Neuronal stem cell (in vitro differentiated cells): ENCODE results near the gene MAMLD1.

Experiments used
- DNase-seq: peaks from one replicate; pipeline ENCODE4 v3.0.0-alpha.2; 2013; ENCODE audit warnings: low spot score
- H2AFZ ChIP-seq: one replicate; pipeline ENCODE4 v1.6.1; 2013; ENCODE audit warnings: mild to moderate bottlenecking, low read length, inconsistent platforms
- H2AK5ac ChIP-seq: 2 replicates; pipeline ENCODE4 v1.6.1; 2013; ENCODE audit warnings: low read depth, mild to moderate bottlenecking, inconsistent platforms, low read length, moderate library complexity, mixed read lengths
- H2BK120ac ChIP-seq: 2 replicates; pipeline ENCODE4 v1.6.1; 2013; ENCODE audit warnings: low read depth, mild to moderate bottlenecking, inconsistent platforms, low read length, moderate library complexity, mixed read lengths
- H2BK12ac ChIP-seq: one replicate; pipeline ENCODE4 v1.6.1; 2013; ENCODE audit warnings: low read length, inconsistent platforms
- H2BK15ac ChIP-seq: 2 replicates; pipeline ENCODE4 v1.6.1; 2013; ENCODE audit warnings: mild to moderate bottlenecking, low read length, inconsistent platforms, mixed read lengths
- H2BK5ac ChIP-seq: one replicate; pipeline ENCODE4 v1.6.1; 2013; ENCODE audit warnings: inconsistent platforms, mild to moderate bottlenecking, low read length, moderate library complexity
- H3K14ac ChIP-seq: one replicate; pipeline ENCODE4 v1.6.1; 2013; ENCODE audit warnings: low read length, inconsistent platforms
- H3K18ac ChIP-seq: 2 replicates; pipeline ENCODE4 v1.6.1; 2013; ENCODE audit warnings: low read length, inconsistent platforms
- H3K23ac ChIP-seq: 2 replicates; pipeline ENCODE4 v1.6.1; 2013; ENCODE audit warnings: low read depth, mild to moderate bottlenecking, mixed read lengths, low read length, inconsistent platforms; ENCODE audit not compliant: poor library complexity
- H3K27ac ChIP-seq: replicated peaks from 3 replicates; pipeline ENCODE4 v1.5.1; 2013; ENCODE audit warnings: low read length, inconsistent platforms
- H3K27me3 ChIP-seq, 3 experiments: 2 replicates each; pipeline ENCODE4 v1.6.1; 2013; ENCODE audit warnings: low read length in 3 of 3, mild to moderate bottlenecking in 2 of 3, inconsistent platforms in 1 of 3, low read depth in 1 of 3, mixed read lengths in 1 of 3, moderate library complexity in 1 of 3; ENCODE audit not compliant: control insufficient read depth in 3 of 3, insufficient read depth in 3 of 3
- H3K36me3 ChIP-seq, 2 donors: replicated peaks in 1 of 2; 2 replicates each; pipeline ENCODE4 v1.6.1; 2013; ENCODE audit warnings: low read length in 2 of 2; ENCODE audit not compliant: control insufficient read depth in 2 of 2, insufficient read depth in 2 of 2
- H3K4ac ChIP-seq: 2 replicates; pipeline ENCODE4 v1.6.1; 2013; ENCODE audit warnings: inconsistent platforms, mild to moderate bottlenecking, low read length, moderate library complexity
- H3K4me1 ChIP-seq, 2 donors: 1 replicate in 1 of 2; 2 replicates in 1 of 2; pipeline ENCODE4 v1.6.1; 2013; ENCODE audit warnings: low read length in 2 of 2, low read depth in 1 of 2; ENCODE audit not compliant: control insufficient read depth in 2 of 2, insufficient read depth in 1 of 2
- H3K4me2 ChIP-seq: one replicate; pipeline ENCODE4 v1.6.1; 2013; ENCODE audit warnings: mild to moderate bottlenecking, low read length, inconsistent platforms; ENCODE audit not compliant: insufficient read depth, poor library complexity, severe bottlenecking
- H3K4me3 ChIP-seq, 2 donors: 2 replicates each; pipeline ENCODE4 v1.5.1; 2013; ENCODE audit warnings: low read length in 2 of 2, mild to moderate bottlenecking in 2 of 2, inconsistent platforms in 1 of 2, moderate library complexity in 1 of 2
- H3K79me1 ChIP-seq: one replicate; pipeline ENCODE4 v1.6.1; 2013; ENCODE audit warnings: low read depth, mild to moderate bottlenecking, inconsistent platforms, low read length, moderate library complexity
- H3K9ac ChIP-seq: one replicate; pipeline ENCODE4 v1.6.1; 2013; ENCODE audit warnings: mild to moderate bottlenecking, low read depth, low read length, inconsistent platforms; ENCODE audit not compliant: poor library complexity
- H3K9me3 ChIP-seq, 2 donors: replicated peaks in 1 of 2; 2 replicates each; pipeline versions ENCODE3 to v1.6.1; 2013; ENCODE audit warnings: low read length in 2 of 2, mild to moderate bottlenecking in 2 of 2, inconsistent platforms in 1 of 2, low read depth in 1 of 2, mixed read lengths in 1 of 2, moderate library complexity in 1 of 2; ENCODE audit not compliant: control insufficient read depth in 2 of 2, insufficient read depth in 1 of 2
- H4K8ac ChIP-seq: one replicate; pipeline ENCODE4 v1.6.1; 2013; ENCODE audit warnings: low read depth, mild to moderate bottlenecking, inconsistent platforms, low read length, moderate library complexity
- H4K91ac ChIP-seq: one replicate; pipeline ENCODE4 v1.6.1; 2013; ENCODE audit warnings: low read length, low read depth, mild to moderate bottlenecking, inconsistent platforms; ENCODE audit not compliant: poor library complexity
- WGBS, 2 donors: extraction: QIAGEN DNeasy Blood & Tissue Kit; methylation state at CpG; one replicate each; pipeline ENCODE4 v1.1.7; 2013; ENCODE audit warnings: missing lambda C conversion rate in 2 of 2, mixed read lengths in 1 of 2; ENCODE audit not compliant: insufficient read length in 2 of 2, insufficient replicate concordance in 1 of 2; ENCODE audit errors: extremely low coverage in 2 of 2; 5-methylcytosine and 5-hydroxymethylcytosine counted together

MAMLD1 gene

GRCh38 chrX:150329282-150329681 is 33.8 kb upstream of the MAMLD1 start:
- no peak overlapping the region for H3K4me3 ChIP-seq
- H2BK120ac ChIP-seq: no peak overlapping the region
- H4K8ac ChIP-seq: no peak overlapping the region
- no peaks in the 10 kb centered on the region for H3K4me1 ChIP-seq
- no peak overlapping the region for H2AFZ ChIP-seq
- H3K18ac ChIP-seq: no peak overlapping the region
- H3K23ac ChIP-seq: no peak overlapping the region
- no peak overlapping the region for H3K9ac ChIP-seq
- H4K91ac ChIP-seq: no peak overlapping the region
- peaks cover 0 to 13% (median 0%) of the 10 kb centered on the region in 3 experiments for H3K27me3 ChIP-seq
- H3K36me3 ChIP-seq: no peaks in the 10 kb centered on the region
- H3K9me3 ChIP-seq: no peaks in the 10 kb centered on the region
- no peak for DNase-seq
- no peaks in the 10 kb centered on the region for H3K79me1 ChIP-seq
- H3K4me2 ChIP-seq: no peak overlapping the region
- H2BK5ac ChIP-seq: no peak overlapping the region
- no peak overlapping the region for H2BK15ac ChIP-seq
- H2BK12ac ChIP-seq: no peak overlapping the region
- no peak overlapping the region for H3K14ac ChIP-seq
- no peak overlapping the region for H3K27ac ChIP-seq
- no CpG with 5 or more reads among the region's 8 CpGs for WGBS, 2 donors
- H3K4ac ChIP-seq: no peak overlapping the region
- no peak overlapping the region for H2AK5ac ChIP-seq

GRCh38 chrX:150329868-150330267 is 33.2 kb upstream of the MAMLD1 start:
- Histone ChIP-seq H4K91ac (no peak overlapping the region), H2BK5ac (no peak overlapping the region), H4K8ac (no peak overlapping the region), H3K9me3 (no peaks in the 10 kb centered on the region), H3K14ac (no peak overlapping the region), H2AFZ (no peak overlapping the region), H2BK15ac (no peak overlapping the region), H3K4ac (no peak overlapping the region), H2AK5ac (no peak overlapping the region), H3K27ac (no peak overlapping the region), H3K18ac (no peak overlapping the region), H3K36me3 (no peaks in the 10 kb centered on the region), H3K27me3 (peaks cover 0 to 13% (median 0%) of the 10 kb centered on the region in 3 experiments), H3K4me1 (no peaks in the 10 kb centered on the region), H3K9ac (no peak overlapping the region), H3K4me3 (no peak overlapping the region), H3K79me1 (peaks cover 1% of the 10 kb centered on the region), H2BK120ac (no peak overlapping the region), H3K4me2 (no peak overlapping the region), H3K23ac (no peak overlapping the region), H2BK12ac (no peak overlapping the region)
- WGBS, 2 donors: no CpG with 5 or more reads among the region's 2 CpGs
- DNase-seq: no peak

- Histone ChIP-seq H3K36me3 (no peaks in the 10 kb centered on the region), H3K4me1 (no peaks in the 10 kb centered on the region), H2BK120ac (no peak overlapping the region), H3K79me1 (peaks cover 1% of the 10 kb centered on the region), H3K9ac (no peak overlapping the region), H2BK15ac (no peak overlapping the region), H3K27me3 (peaks cover 0 to 18% (median 0%) of the 10 kb centered on the region in 3 experiments), H3K18ac (no peak overlapping the region), H3K9me3 (no peaks in the 10 kb centered on the region), H2BK5ac (no peak overlapping the region), H2AK5ac (no peak overlapping the region), H4K8ac (no peak overlapping the region), H3K4me2 (no peak overlapping the region), H3K14ac (no peak overlapping the region), H2AFZ (no peak overlapping the region), H3K4me3 (no peak overlapping the region), H3K23ac (no peak overlapping the region), H3K4ac (no peak overlapping the region), H2BK12ac (no peak overlapping the region), H4K91ac (no peak overlapping the region), H3K27ac (no peak overlapping the region)
- DNase-seq: no peak
- no CpG with 5 or more reads among the region's 2 CpGs for WGBS, 2 donors
Measured at GRCh38 chrX:150332023-150332422, 31.1 kb upstream of the MAMLD1 start.

- Histone ChIP-seq H3K23ac (no peak overlapping the region), H4K91ac (no peak overlapping the region), H3K9ac (no peak overlapping the region), H3K14ac (no peak overlapping the region), H3K27me3 (peaks cover 0 to 20% (median 0%) of the 10 kb centered on the region in 3 experiments), H3K27ac (no peak overlapping the region), H4K8ac (no peak overlapping the region), H3K4me1 (no peaks in the 10 kb centered on the region), H3K79me1 (peaks cover 1% of the 10 kb centered on the region), H3K4me2 (no peak overlapping the region), H3K4me3 (no peak overlapping the region), H2BK12ac (no peak overlapping the region), H2BK5ac (no peak overlapping the region), H3K4ac (no peak overlapping the region), H3K9me3 (no peaks in the 10 kb centered on the region), H3K36me3 (no peaks in the 10 kb centered on the region), H2BK120ac (no peak overlapping the region), H2AK5ac (no peak overlapping the region), H2AFZ (no peak overlapping the region), H2BK15ac (no peak overlapping the region), H3K18ac (no peak overlapping the region)
- WGBS, 2 donors: no CpG with 5 or more reads among the region's 1 CpG
- no peak for DNase-seq
Measured at GRCh38 chrX:150334100-150334499, 29.0 kb upstream of the MAMLD1 start.
